HepG2 (cell line): ENCODE data around the gene GLYR1. TPM values are rescaled to one million over a fixed set of nuclear protein-coding genes. Genes with fewer than 3 reads are reported as not detected.

ENCODE experiments used
- AKAP8 ChIP-seq: sonication (generic); formaldehyde crosslinking; IDR thresholded peaks from 2 replicates; pipeline ENCODE4 v1.5.1; 2020; ENCODE audit warnings: mild to moderate bottlenecking, missing genetic modification reagents
- CAMTA2 ChIP-seq: sonication (generic); formaldehyde crosslinking; IDR thresholded peaks from 2 replicates; pipeline ENCODE4 v1.4.0; 2020; ENCODE audit warnings: mild to moderate bottlenecking, missing genetic modification reagents, borderline replicate concordance
- ERF ChIP-seq: IDR thresholded peaks from 2 replicates; pipeline ENCODE4 v1.6.1; 2018; ENCODE audit warnings: missing biosample characterization, missing genetic modification reagents
- HMGXB3 ChIP-seq: sonication (generic); formaldehyde crosslinking; IDR thresholded peaks from 2 replicates; pipeline ENCODE4 v1.4.0; 2020; ENCODE audit warnings: missing genetic modification reagents, borderline replicate concordance
- KMT2B ChIP-seq: IDR thresholded peaks from 2 replicates; pipeline ENCODE4 v1.6.1; 2016; ENCODE audit warnings: missing genetic modification reagents, missing compliant biosample characterization
- SYNCRIP ChIP-seq: fragments of 200-400 bp; formaldehyde crosslinking; IDR thresholded peaks from 2 replicates; pipeline ENCODE4 v1.6.1; 2018; ENCODE audit warnings: mild to moderate bottlenecking, low read depth, low read length; ENCODE audit not compliant: insufficient read depth
- THYN1 ChIP-seq: sonication (generic); formaldehyde crosslinking; IDR thresholded peaks from 2 replicates; pipeline ENCODE4 v1.8.1; 2023; ENCODE audit warnings: low read depth, mild to moderate bottlenecking, moderate library complexity, missing genetic modification reagents, borderline replicate concordance
- YEATS4 ChIP-seq: sonication (generic); formaldehyde crosslinking; IDR thresholded peaks from 2 replicates; pipeline ENCODE4 v1.4.0; 2020; ENCODE audit warnings: missing genetic modification reagents, borderline replicate concordance
- ZFP82 ChIP-seq: sonication (generic); formaldehyde crosslinking; IDR thresholded peaks from 2 replicates; pipeline ENCODE4 v1.5.1; 2020; ENCODE audit warnings: mild to moderate bottlenecking, missing genetic modification reagents, borderline replicate concordance
- ZNF335 ChIP-seq: sonication (generic); formaldehyde crosslinking; IDR thresholded peaks from 2 replicates; pipeline ENCODE4 v1.4.0; 2020; ENCODE audit warnings: missing genetic modification reagents
- ZNF33B ChIP-seq: sonication (generic); formaldehyde crosslinking; IDR thresholded peaks from 2 replicates; pipeline ENCODE4 v1.5.1; 2020; ENCODE audit warnings: mild to moderate bottlenecking, missing genetic modification reagents
- ZNF496 ChIP-seq: sonication (generic); formaldehyde crosslinking; IDR thresholded peaks from 2 replicates; pipeline ENCODE4 v1.8.1; 2023; ENCODE audit warnings: mild to moderate bottlenecking, moderate library complexity, missing genetic modification reagents; ENCODE audit not compliant: insufficient replicate concordance
- ZNF713 ChIP-seq: sonication (generic); formaldehyde crosslinking; IDR thresholded peaks from 2 replicates; pipeline ENCODE4 v1.4.0; 2020; ENCODE audit warnings: mild to moderate bottlenecking, missing genetic modification reagents
- ZNF746 ChIP-seq: sonication (generic); formaldehyde crosslinking; IDR thresholded peaks from 2 replicates; pipeline ENCODE4 v1.8.0; 2022; ENCODE audit warnings: mild to moderate bottlenecking, missing genetic modification reagents
- ZNF747 ChIP-seq: sonication (generic); formaldehyde crosslinking; IDR thresholded peaks from 2 replicates; pipeline ENCODE4 v1.8.1; 2023; ENCODE audit warnings: missing genetic modification reagents, mild to moderate bottlenecking, borderline replicate concordance
- ZNF772 ChIP-seq: sonication (generic); formaldehyde crosslinking; IDR thresholded peaks from 2 replicates; pipeline ENCODE4 v1.5.0; 2020; ENCODE audit warnings: mild to moderate bottlenecking, missing genetic modification reagents
- ZNF776 ChIP-seq: sonication (generic); formaldehyde crosslinking; IDR thresholded peaks from 2 replicates; pipeline ENCODE4 v1.4.0; 2020; ENCODE audit warnings: mild to moderate bottlenecking, missing genetic modification reagents
- polyA plus RNA-seq, 8 experiments: library from polyadenylated mRNA; depleted of rRNA in 3 of 8; stranded (reverse) in 7 of 8; unstranded in 1 of 8; fragments of >200 nt; fragmentation: Illumina TruSeq in 4 of 8; extraction: Trizol in 4 of 8; gene quantifications; 2 replicates each; pipeline versions ENCODE4 v1.2.1 to v1.2.3, GENCODE V29; 2011 to 2016; ENCODE audit warnings: low read depth in 4 of 8, missing spikeins in 1 of 8, mixed read lengths in 1 of 8; ENCODE audit not compliant: insufficient read depth in 1 of 8
- total RNA-seq, 5 experiments: library from RNA; depleted of rRNA; stranded (reverse); fragments of >200 nt; fragmentation: Illumina TruSeq; extraction: Trizol; gene quantifications; 2 replicates each; pipeline ENCODE4 v1.2.3, GENCODE V29; 2016; ENCODE audit warnings: low read depth in 1 of 5
- TF ChIP-seq, protein P1 (sequence below): sonication (generic); formaldehyde crosslinking; IDR thresholded peaks from 2 replicates; pipeline ENCODE4 v1.5.0; 2020; ENCODE audit warnings: mild to moderate bottlenecking, missing genetic modification reagents, borderline replicate concordance
- TF ChIP-seq, protein P2 (sequence below): sonication (generic); formaldehyde crosslinking; conservative IDR thresholded peaks from 2 replicates; pipeline ENCODE4 v1.8.0; 2022; ENCODE audit warnings: missing genetic modification reagents
- TF ChIP-seq, protein P3 (sequence below): sonication (generic); formaldehyde crosslinking; IDR thresholded peaks from 2 replicates; pipeline ENCODE4 v1.4.0; 2020; ENCODE audit warnings: missing genetic modification reagents

The GLYR1 gene
- total and polyA plus RNA-seq, 2 of the 13 experiments (the other 11 are each of a cell fraction or from before 2014, with no cell fraction given) = 28.3 to 48.7 TPM

GRCh38 chr16:4846901-4847773, at the start of gene GLYR1, which contains the start of gene UBN1 (continued):
- TF ChIP-seq ZNF772 (CRISPR knock-in tag) = no peak
- TF ChIP-seq ZNF335 = no peak
- no peak for TF ChIP-seq AKAP8 (CRISPR knock-in tag)
- TF ChIP-seq, protein P1, sequence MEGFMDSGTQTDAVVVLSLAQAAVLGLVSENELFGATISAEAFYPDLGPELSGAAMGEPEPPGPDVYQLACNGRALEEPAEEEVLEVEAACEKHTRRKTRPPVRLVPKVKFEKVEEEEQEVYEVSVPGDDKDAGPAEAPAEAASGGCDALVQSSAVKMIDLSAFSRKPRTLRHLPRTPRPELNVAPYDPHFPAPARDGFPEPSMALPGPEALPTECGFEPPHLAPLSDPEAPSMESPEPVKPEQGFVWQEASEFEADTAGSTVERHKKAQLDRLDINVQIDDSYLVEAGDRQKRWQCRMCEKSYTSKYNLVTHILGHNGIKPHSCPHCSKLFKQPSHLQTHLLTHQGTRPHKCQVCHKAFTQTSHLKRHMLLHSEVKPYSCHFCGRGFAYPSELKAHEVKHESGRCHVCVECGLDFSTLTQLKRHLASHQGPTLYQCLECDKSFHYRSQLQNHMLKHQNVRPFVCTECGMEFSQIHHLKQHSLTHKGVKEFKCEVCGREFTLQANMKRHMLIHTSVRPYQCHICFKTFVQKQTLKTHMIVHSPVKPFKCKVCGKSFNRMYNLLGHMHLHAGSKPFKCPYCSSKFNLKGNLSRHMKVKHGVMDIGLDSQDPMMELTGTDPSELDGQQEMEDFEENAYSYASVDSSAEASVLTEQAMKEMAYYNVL (CRISPR knock-in tag) = peak; percentile 81
- no peak for TF ChIP-seq ZNF746 (CRISPR knock-in tag)
- TF ChIP-seq ZNF33B (CRISPR knock-in tag) = no peak
- TF ChIP-seq ZNF496 (CRISPR knock-in tag) = no peak
- TF ChIP-seq ZNF747 (CRISPR knock-in tag) = peak; percentile 38; the same call in 1 of the 2 replicates
- peak; percentile 61; the same call in 1 of the 2 replicates for TF ChIP-seq KMT2B (CRISPR knock-in tag)
- TF ChIP-seq ZNF776 = no peak
- no peak for TF ChIP-seq ERF (CRISPR knock-in tag)
- 0 out of 2 replicates have a peak, but pooled peaks have one; percentile 27 for TF ChIP-seq ZFP82 (CRISPR knock-in tag)
- no peak for TF ChIP-seq ZNF713 (CRISPR knock-in tag)
- no peak for TF ChIP-seq SYNCRIP
- no peak for TF ChIP-seq THYN1
- no peak for TF ChIP-seq CAMTA2
- TF ChIP-seq, protein P2, sequence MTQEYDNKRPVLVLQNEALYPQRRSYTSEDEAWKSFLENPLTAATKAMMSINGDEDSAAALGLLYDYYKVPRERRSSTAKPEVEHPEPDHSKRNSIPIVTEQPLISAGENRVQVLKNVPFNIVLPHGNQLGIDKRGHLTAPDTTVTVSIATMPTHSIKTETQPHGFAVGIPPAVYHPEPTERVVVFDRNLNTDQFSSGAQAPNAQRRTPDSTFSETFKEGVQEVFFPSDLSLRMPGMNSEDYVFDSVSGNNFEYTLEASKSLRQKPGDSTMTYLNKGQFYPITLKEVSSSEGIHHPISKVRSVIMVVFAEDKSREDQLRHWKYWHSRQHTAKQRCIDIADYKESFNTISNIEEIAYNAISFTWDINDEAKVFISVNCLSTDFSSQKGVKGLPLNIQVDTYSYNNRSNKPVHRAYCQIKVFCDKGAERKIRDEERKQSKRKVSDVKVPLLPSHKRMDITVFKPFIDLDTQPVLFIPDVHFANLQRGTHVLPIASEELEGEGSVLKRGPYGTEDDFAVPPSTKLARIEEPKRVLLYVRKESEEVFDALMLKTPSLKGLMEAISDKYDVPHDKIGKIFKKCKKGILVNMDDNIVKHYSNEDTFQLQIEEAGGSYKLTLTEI (CRISPR knock-in tag) = no peak
- TF ChIP-seq YEATS4 (CRISPR knock-in tag) = peak; percentile 61
- TF ChIP-seq, protein P3, sequence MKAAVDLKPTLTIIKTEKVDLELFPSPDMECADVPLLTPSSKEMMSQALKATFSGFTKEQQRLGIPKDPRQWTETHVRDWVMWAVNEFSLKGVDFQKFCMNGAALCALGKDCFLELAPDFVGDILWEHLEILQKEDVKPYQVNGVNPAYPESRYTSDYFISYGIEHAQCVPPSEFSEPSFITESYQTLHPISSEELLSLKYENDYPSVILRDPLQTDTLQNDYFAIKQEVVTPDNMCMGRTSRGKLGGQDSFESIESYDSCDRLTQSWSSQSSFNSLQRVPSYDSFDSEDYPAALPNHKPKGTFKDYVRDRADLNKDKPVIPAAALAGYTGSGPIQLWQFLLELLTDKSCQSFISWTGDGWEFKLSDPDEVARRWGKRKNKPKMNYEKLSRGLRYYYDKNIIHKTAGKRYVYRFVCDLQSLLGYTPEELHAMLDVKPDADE = no peak
- TF ChIP-seq HMGXB3 (CRISPR knock-in tag) = no peak
